ENCODE results near the gene OR6C2. TPM values are rescaled to one million over a fixed set of nuclear protein-coding genes. Genes with fewer than 3 reads are reported as not detected.
"Not testable (repeated sequence)": the region's sequence is repeated elsewhere in the genome, so short reads cannot be mapped to it uniquely, and the experiment has no call there.

Gene OR6C2
- polyA plus RNA-seq, 10 donors: not detected

GRCh38 chr12:55470088-55470829, 26.4 kb downstream of the OR6C2 start, which contains the start of gene OR6C70:
Gene OR6C70 (minus strand): TSS chr12:55470138. CDS start chr12:55470138, 0 bp downstream.
- DNase-seq: no peak

GRCh38 chr12:55472264-55472663, 28.4 kb downstream of the OR6C2 start:
- no peak for DNase-seq

GRCh38 chr12:55479136-55479535, 35.3 kb downstream of the OR6C2 start:
- not testable (repeated sequence) for DNase-seq

- DNase-seq: not testable (repeated sequence)
Measured at GRCh38 chr12:55484284-55484683, 40.4 kb downstream of the OR6C2 start.

GRCh38 chr12:55492078-55492477, 48.2 kb downstream of the OR6C2 start, which contains the start of gene OR6C68:
Gene OR6C68 (plus strand): TSS chr12:55492378. CDS start chr12:55492378, 0 bp downstream.
- DNase-seq: no peak

GRCh38 chr12:55495490-55495889, 51.6 kb downstream of the OR6C2 start:
- DNase-seq: no peak

- no peak for DNase-seq
Measured at GRCh38 chr12:55499231-55499630, 55.4 kb downstream of the OR6C2 start.

- no peak for DNase-seq
Measured at GRCh38 chr12:55499810-55500252, 56.0 kb downstream of the OR6C2 start.

GRCh38 chr12:55501601-55502000, 57.7 kb downstream of the OR6C2 start:
- no peak for DNase-seq

Other genes with a start within 250 kb of the OR6C2 start
- not detected for gene OR10A7, start 223.1 kb upstream of the OR6C2 start, polyA plus RNA-seq (ENCODE audit: insufficient read length in 10 of 10)
- not detected for gene OR6C74, start 199.5 kb upstream of the OR6C2 start, polyA plus RNA-seq (ENCODE audit: insufficient read length in 10 of 10)
- under 1 TPM in 1 of 10 donors, not detected in 9; 0.18 TPM for gene OR6C6, start 147.5 kb upstream of the OR6C2 start, polyA plus RNA-seq (ENCODE audit: insufficient read length in 10 of 10)
- gene OR6C1, start 129.7 kb upstream of the OR6C2 start, polyA plus RNA-seq (ENCODE audit: insufficient read length in 10 of 10): not detected
- gene OR6C3, start 113.3 kb upstream of the OR6C2 start, polyA plus RNA-seq (ENCODE audit: insufficient read length in 10 of 10): not detected
- under 1 TPM in 1 of 10 donors, not detected in 9; 0.09 TPM for gene OR6C75, start 81.1 kb upstream of the OR6C2 start, polyA plus RNA-seq (ENCODE audit: insufficient read length in 10 of 10)
- not detected for gene OR6C65, start 43.5 kb upstream of the OR6C2 start, polyA plus RNA-seq (ENCODE audit: insufficient read length in 10 of 10)
- gene OR6C76, start 17.8 kb upstream of the OR6C2 start, polyA plus RNA-seq (ENCODE audit: insufficient read length in 10 of 10): not detected
- not detected for gene OR6C70, start 26.1 kb downstream of the OR6C2 start, polyA plus RNA-seq (ENCODE audit: insufficient read length in 10 of 10)
- gene OR6C68, start 48.3 kb downstream of the OR6C2 start, polyA plus RNA-seq (ENCODE audit: insufficient read length in 10 of 10): not detected
- not detected for gene OR6C4, start 105.5 kb downstream of the OR6C2 start, polyA plus RNA-seq (ENCODE audit: insufficient read length in 10 of 10)
- gene OR2AP1, start 128.4 kb downstream of the OR6C2 start, polyA plus RNA-seq (ENCODE audit: insufficient read length in 10 of 10): not detected
- gene OR10P1, start 192.8 kb downstream of the OR6C2 start, polyA plus RNA-seq (ENCODE audit: insufficient read length in 10 of 10): not detected

Measured in muscle of back (tissue), 11 donors.